ENCODE data around the gene FAT1. TPM values are rescaled to one million over a fixed set of nuclear protein-coding genes. Genes with fewer than 3 reads are reported as not detected.

FAT1 gene
- total RNA-seq, 1 donor from 2014 or later = 61.8 TPM

- DNase-seq = no peak
- no peak for ATAC-seq
- intact Hi-C loops (cut with micrococcal nuclease) = no loop called here
Observed at GRCh38 chr4:186596346-186596745, 127.3 kb downstream of the FAT1 start.

GRCh38 chr4:186593587-186593973, 130.1 kb downstream of the FAT1 start:
- DNase-seq = no peak
- intact Hi-C loops (cut with micrococcal nuclease) = no loop called here
- ATAC-seq = no peak

GRCh38 chr4:186592966-186593586, 130.6 kb downstream of the FAT1 start:
- ATAC-seq (no peak), DNase-seq (no peak)
- intact Hi-C loops (cut with micrococcal nuclease) = no loop called here

- DNase-seq (no peak), ATAC-seq (no peak)
- intact Hi-C loops (cut with micrococcal nuclease) = no loop called here
Observed at GRCh38 chr4:186592445-186592844, 131.2 kb downstream of the FAT1 start.

- intact Hi-C loops (cut with micrococcal nuclease) = no loop called here
- no peak for ATAC-seq
- DNase-seq = no peak
Observed at GRCh38 chr4:186591651-186592050, 132.0 kb downstream of the FAT1 start.

GRCh38 chr4:186588503-186588902, 135.2 kb downstream of the FAT1 start:
- DNase-seq = no peak
- no peak for ATAC-seq
- intact Hi-C loops (cut with micrococcal nuclease) = loop anchor here (5.0 kb wide), 1 partner anchor 291 kb away; no protein-coding TSS in a partner anchor

GRCh38 chr4:186587416-186588018, 136.1 kb downstream of the FAT1 start:
- DNase-seq (peak; percentile 81), ATAC-seq (peak; percentile 65)
- intact Hi-C loops (cut with micrococcal nuclease) = loop anchor here (5.0 kb wide), 1 partner anchor 290 kb away; no protein-coding TSS in a partner anchor

GRCh38 chr4:186586205-186586604, 137.5 kb downstream of the FAT1 start:
- peak; percentile 76 for ATAC-seq
- intact Hi-C loops (cut with micrococcal nuclease) = loop anchor here (5.0 kb wide), 1 partner anchor 289 kb away; no protein-coding TSS in a partner anchor
- DNase-seq = no peak

GRCh38 chr4:186584912-186585311, 138.7 kb downstream of the FAT1 start:
- ATAC-seq = peak; percentile 38
- intact Hi-C loops (cut with micrococcal nuclease) = loop anchor here (5.0 kb wide), 1 partner anchor 288 kb away; no protein-coding TSS in a partner anchor
- no peak for DNase-seq

GRCh38 chr4:186581421-186581820, 142.2 kb downstream of the FAT1 start:
- DNase-seq = no peak
- intact Hi-C loops (cut with micrococcal nuclease) = no loop called here
- no peak for ATAC-seq

GRCh38 chr4:186580669-186581068, 143.0 kb downstream of the FAT1 start:
- intact Hi-C loops (cut with micrococcal nuclease) = no loop called here
- no peak for ATAC-seq

GRCh38 chr4:186570193-186570996, 153.3 kb downstream of the FAT1 start:
- DNase-seq (no peak), ATAC-seq (no peak)
- intact Hi-C loops (cut with micrococcal nuclease) = no loop called here

More at GRCh38 chr4:186580669-186581068, 143.0 kb downstream of the FAT1 start:
- DNase-seq = no peak

GRCh38 chr4:186569533-186570192, 154.0 kb downstream of the FAT1 start:
- no peak for DNase-seq
- ATAC-seq = no peak
- intact Hi-C loops (cut with micrococcal nuclease) = no loop called here

- DNase-seq (no peak), ATAC-seq (no peak)
- intact Hi-C loops (cut with micrococcal nuclease) = no loop called here
Observed at GRCh38 chr4:186566068-186566467, 157.6 kb downstream of the FAT1 start.

GRCh38 chr4:186563761-186564160, 159.9 kb downstream of the FAT1 start:
- intact Hi-C loops (cut with micrococcal nuclease) = no loop called here
- ATAC-seq (no peak), DNase-seq (no peak)

GRCh38 chr4:186561748-186562147, 161.9 kb downstream of the FAT1 start:
- intact Hi-C loops (cut with micrococcal nuclease) = no loop called here
- no peak for ATAC-seq

GRCh38 chr4:186560647-186561046, 163.0 kb downstream of the FAT1 start:
- no peak for ATAC-seq
- DNase-seq = no peak
- intact Hi-C loops (cut with micrococcal nuclease) = no loop called here

More at GRCh38 chr4:186561748-186562147, 161.9 kb downstream of the FAT1 start:
- no peak for DNase-seq

GRCh38 chr4:186557486-186557885, 166.2 kb downstream of the FAT1 start:
- ATAC-seq = no peak
- intact Hi-C loops (cut with micrococcal nuclease) = no loop called here
- no peak for DNase-seq

GRCh38 chr4:186557061-186557460, 166.6 kb downstream of the FAT1 start:
- intact Hi-C loops (cut with micrococcal nuclease) = no loop called here
- ATAC-seq = no peak
- no peak for DNase-seq
